ENCODE measurements around the gene CBLB.
A peak's percentile ranks its signal among the peaks of the same experiment; 100 is the strongest.

Gene CBLB

GRCh38 chr3:105865867-105866350 is 2.9 kb downstream of the CBLB start:
- Histone ChIP-seq H3K27me3 (replicated peaks in 2 of 5; ENCODE audit: control insufficient read depth in 4 of 5, insufficient read depth in 5 of 5, low read length in 4 of 5) (no peaks in the 10 kb centered on the region), H3K4me3 (ENCODE audit: control insufficient read depth in 1 of 7, extremely low read depth in 1 of 7, insufficient read depth in 4 of 7, low read depth in 2 of 7, low read length in 6 of 7) (peak overlapping the region in 2 of 7 experiments; percentile 1 to 96), H3K36me3 (ENCODE audit: control insufficient read depth in 4 of 4, insufficient read depth in 4 of 4, low read length in 3 of 4) (peaks cover 2 to 14% (median 8%) of the 10 kb centered on the region in 4 experiments), H3K4me1 (ENCODE audit: control extremely low read depth in 1 of 4, control insufficient read depth in 4 of 4, insufficient read depth in 4 of 4, low read length in 3 of 4) (peaks cover 15 to 48% (median 38%) of the 10 kb centered on the region in 4 experiments), H3K27ac (ENCODE audit: insufficient read depth in 1 of 2, low read depth in 1 of 2, low read length in 2 of 2, poor library complexity in 1 of 2, severe bottlenecking in 2 of 2) (no peak overlapping the region), H3K9me3 (ENCODE audit: control extremely low read depth in 1 of 5, control insufficient read depth in 4 of 5, insufficient read depth in 2 of 5, low read depth in 1 of 5, low read length in 4 of 5) (no peaks in the 10 kb centered on the region)
- no peak for DNase-seq
- ChIA-PET CTCF (no interaction called here), POLR2A (no interaction called here)
- WGBS (ENCODE audit: insufficient coverage): 100% methylated on average over 1 of the region's 1 CpG

DNA sequence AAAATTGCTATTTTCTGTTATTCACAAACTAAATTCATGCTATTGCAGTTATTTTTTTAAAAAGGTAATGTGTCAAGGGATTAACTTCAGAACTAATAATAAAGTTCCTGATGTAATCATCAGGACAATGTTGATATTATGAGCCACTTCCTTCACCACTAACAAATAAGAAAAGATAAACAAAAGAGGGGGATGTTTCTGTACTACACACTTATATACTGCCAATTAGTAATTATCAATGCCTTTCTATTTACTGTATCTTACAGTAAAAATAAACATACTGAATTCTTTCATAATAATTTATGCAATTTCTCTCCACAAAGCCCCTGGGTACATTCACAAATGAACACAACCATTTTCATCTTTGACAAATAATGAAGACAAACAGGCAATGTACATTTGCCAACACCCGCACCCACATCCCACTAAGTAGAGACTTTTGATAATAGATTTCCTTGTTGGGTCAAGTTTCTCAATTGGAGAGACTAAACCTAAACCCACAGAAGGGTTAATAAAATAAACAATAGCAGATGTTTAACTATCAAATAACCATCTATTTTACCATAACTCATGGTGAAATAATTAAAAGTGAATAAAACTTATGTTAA is 3.7 kb downstream of the CBLB start:
- Histone ChIP-seq H3K4me1 (ENCODE audit: control extremely low read depth in 1 of 4, control insufficient read depth in 4 of 4, insufficient read depth in 4 of 4, low read length in 3 of 4) (peaks cover 15 to 40% (median 33%) of the 10 kb centered on the region in 4 experiments), H3K9me3 (ENCODE audit: control extremely low read depth in 1 of 5, control insufficient read depth in 4 of 5, insufficient read depth in 2 of 5, low read depth in 1 of 5, low read length in 4 of 5) (no peaks in the 10 kb centered on the region), H3K4me3 (ENCODE audit: control insufficient read depth in 1 of 7, extremely low read depth in 1 of 7, insufficient read depth in 4 of 7, low read depth in 2 of 7, low read length in 6 of 7) (no peak overlapping the region), H3K27me3 (replicated peaks in 2 of 5; ENCODE audit: control insufficient read depth in 4 of 5, insufficient read depth in 5 of 5, low read length in 4 of 5) (no peaks in the 10 kb centered on the region), H3K27ac (ENCODE audit: insufficient read depth in 1 of 2, low read depth in 1 of 2, low read length in 2 of 2, poor library complexity in 1 of 2, severe bottlenecking in 2 of 2) (no peak overlapping the region), H3K36me3 (ENCODE audit: control insufficient read depth in 4 of 4, insufficient read depth in 4 of 4, low read length in 3 of 4) (peaks cover 6 to 17% (median 11%) of the 10 kb centered on the region in 4 experiments)
- POLR2A ChIA-PET: no interaction called here
- WGBS (ENCODE audit: insufficient coverage): no CpG with 5 or more reads among the region's 1 CpG
- CTCF ChIA-PET: interaction anchor here (0.6 kb wide), 1 partner anchor 8 kb away, joined by 3 read pairs; no protein-coding TSS in a partner anchor
- no peak for DNase-seq

DNA sequence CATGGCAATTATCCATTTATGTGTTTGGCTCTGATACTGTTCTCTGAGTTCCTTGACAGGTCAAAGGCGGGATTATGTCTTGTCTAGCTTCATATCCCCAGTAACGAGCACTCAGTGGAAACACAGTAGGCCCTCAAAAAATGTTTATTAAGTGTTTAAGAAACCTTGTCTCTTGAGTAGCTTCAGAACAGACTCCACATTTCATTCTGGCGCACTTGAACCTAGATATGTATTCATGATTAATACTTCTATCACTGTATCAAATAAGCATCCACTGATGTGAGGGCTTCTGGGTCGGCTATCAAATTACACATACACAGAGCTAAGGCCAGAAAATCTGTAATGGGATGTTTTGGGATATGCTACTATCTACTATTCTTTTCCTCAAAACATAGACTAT is 4.6 kb downstream of the CBLB start:
- no peak for DNase-seq
- POLR2A ChIA-PET: no interaction called here
- WGBS (ENCODE audit: insufficient coverage): 100% methylated on average over 1 of the region's 4 CpGs

GRCh38 chr3:105863608-105864007 is 5.2 kb downstream of the CBLB start:
- POLR2A ChIA-PET: no interaction called here
- Histone ChIP-seq H3K4me1 (ENCODE audit: control extremely low read depth in 1 of 4, control insufficient read depth in 4 of 4, insufficient read depth in 4 of 4, low read length in 3 of 4) (peaks cover 7 to 32% (median 26%) of the 10 kb centered on the region in 4 experiments), H3K4me3 (ENCODE audit: control insufficient read depth in 1 of 7, extremely low read depth in 1 of 7, insufficient read depth in 4 of 7, low read depth in 2 of 7, low read length in 6 of 7) (no peak overlapping the region), H3K36me3 (ENCODE audit: control insufficient read depth in 4 of 4, insufficient read depth in 4 of 4, low read length in 3 of 4) (peaks cover 13 to 22% (median 16%) of the 10 kb centered on the region in 4 experiments), H3K27me3 (replicated peaks in 2 of 5; ENCODE audit: control insufficient read depth in 4 of 5, insufficient read depth in 5 of 5, low read length in 4 of 5) (no peaks in the 10 kb centered on the region), H3K27ac (ENCODE audit: insufficient read depth in 1 of 2, low read depth in 1 of 2, low read length in 2 of 2, poor library complexity in 1 of 2, severe bottlenecking in 2 of 2) (no peak overlapping the region), H3K9me3 (ENCODE audit: control extremely low read depth in 1 of 5, control insufficient read depth in 4 of 5, insufficient read depth in 2 of 5, low read depth in 1 of 5, low read length in 4 of 5) (no peaks in the 10 kb centered on the region)
- WGBS (ENCODE audit: insufficient coverage): no CpG with 5 or more reads among the region's 1 CpG
- CTCF ChIA-PET: no interaction called here
- no peak for DNase-seq

More for the DNA sequence above, 4.6 kb downstream of the CBLB start:
- Histone ChIP-seq H3K27ac (ENCODE audit: insufficient read depth in 1 of 2, low read depth in 1 of 2, low read length in 2 of 2, poor library complexity in 1 of 2, severe bottlenecking in 2 of 2) (no peak overlapping the region), H3K9me3 (ENCODE audit: control extremely low read depth in 1 of 5, control insufficient read depth in 4 of 5, insufficient read depth in 2 of 5, low read depth in 1 of 5, low read length in 4 of 5) (no peaks in the 10 kb centered on the region), H3K4me3 (ENCODE audit: control insufficient read depth in 1 of 7, extremely low read depth in 1 of 7, insufficient read depth in 4 of 7, low read depth in 2 of 7, low read length in 6 of 7) (no peak overlapping the region), H3K27me3 (replicated peaks in 2 of 5; ENCODE audit: control insufficient read depth in 4 of 5, insufficient read depth in 5 of 5, low read length in 4 of 5) (no peaks in the 10 kb centered on the region), H3K36me3 (ENCODE audit: control insufficient read depth in 4 of 4, insufficient read depth in 4 of 4, low read length in 3 of 4) (peaks cover 9 to 19% (median 15%) of the 10 kb centered on the region in 4 experiments), H3K4me1 (ENCODE audit: control extremely low read depth in 1 of 4, control insufficient read depth in 4 of 4, insufficient read depth in 4 of 4, low read length in 3 of 4) (peaks cover 7 to 32% (median 26%) of the 10 kb centered on the region in 4 experiments)
- CTCF ChIA-PET: no interaction called here

- peaks cover 4 to 22% (median 21%) of the 10 kb centered on the region in 4 experiments for H3K4me1 ChIP-seq (ENCODE audit: control extremely low read depth in 1 of 4, control insufficient read depth in 4 of 4, insufficient read depth in 4 of 4, low read length in 3 of 4)
Observed at GRCh38 chr3:105862217-105862616, 6.6 kb downstream of the CBLB start.

GRCh38 chr3:105860641-105861040 is 8.2 kb downstream of the CBLB start:
- Histone ChIP-seq H3K9me3 (ENCODE audit: control extremely low read depth in 1 of 5, control insufficient read depth in 4 of 5, insufficient read depth in 2 of 5, low read depth in 1 of 5, low read length in 4 of 5) (no peaks in the 10 kb centered on the region), H3K27me3 (replicated peaks in 2 of 5; ENCODE audit: control insufficient read depth in 4 of 5, insufficient read depth in 5 of 5, low read length in 4 of 5) (no peaks in the 10 kb centered on the region), H3K4me1 (ENCODE audit: control extremely low read depth in 1 of 4, control insufficient read depth in 4 of 4, insufficient read depth in 4 of 4, low read length in 3 of 4) (peaks cover 0 to 10% (median 6%) of the 10 kb centered on the region in 4 experiments), H3K27ac (ENCODE audit: insufficient read depth in 1 of 2, low read depth in 1 of 2, low read length in 2 of 2, poor library complexity in 1 of 2, severe bottlenecking in 2 of 2) (no peak overlapping the region), H3K4me3 (ENCODE audit: control insufficient read depth in 1 of 7, extremely low read depth in 1 of 7, insufficient read depth in 4 of 7, low read depth in 2 of 7, low read length in 6 of 7) (no peak overlapping the region), H3K36me3 (ENCODE audit: control insufficient read depth in 4 of 4, insufficient read depth in 4 of 4, low read length in 3 of 4) (peaks cover 13 to 23% (median 19%) of the 10 kb centered on the region in 4 experiments)
- whole genome bisulfite sequencing (ENCODE audit: insufficient coverage): no CpG with 5 or more reads among the region's 1 CpG
- ChIA-PET CTCF (interaction anchor here (1.2 kb wide), 1 partner anchor 11 kb away, joined by 3 read pairs; no protein-coding TSS in a partner anchor), POLR2A (no interaction called here)
- no peak for DNase-seq

More at GRCh38 chr3:105862217-105862616, 6.6 kb downstream of the CBLB start:
- 16% methylated on average over 2 of the region's 3 CpGs for WGBS (ENCODE audit: insufficient coverage)
- Histone ChIP-seq H3K27ac (ENCODE audit: insufficient read depth in 1 of 2, low read depth in 1 of 2, low read length in 2 of 2, poor library complexity in 1 of 2, severe bottlenecking in 2 of 2) (no peak overlapping the region), H3K36me3 (ENCODE audit: control insufficient read depth in 4 of 4, insufficient read depth in 4 of 4, low read length in 3 of 4) (peaks cover 13 to 25% (median 22%) of the 10 kb centered on the region in 4 experiments), H3K9me3 (ENCODE audit: control extremely low read depth in 1 of 5, control insufficient read depth in 4 of 5, insufficient read depth in 2 of 5, low read depth in 1 of 5, low read length in 4 of 5) (no peaks in the 10 kb centered on the region), H3K27me3 (replicated peaks in 2 of 5; ENCODE audit: control insufficient read depth in 4 of 5, insufficient read depth in 5 of 5, low read length in 4 of 5) (no peaks in the 10 kb centered on the region), H3K4me3 (ENCODE audit: control insufficient read depth in 1 of 7, extremely low read depth in 1 of 7, insufficient read depth in 4 of 7, low read depth in 2 of 7, low read length in 6 of 7) (peak overlapping the region in 1 of 7 experiments; percentile 13)
- ChIA-PET POLR2A (no interaction called here), CTCF (interaction anchor here (0.6 to 1.2 kb wide), 2 partner anchors 10 to 101 kb away, joined by 3 read pairs; no protein-coding TSS in a partner anchor)
- peak; percentile 53 to 86 (median 84) for DNase-seq

GRCh38 chr3:105858017-105858416 is 10.8 kb downstream of the CBLB start:
- 91% methylated on average over 3 of the region's 3 CpGs for WGBS (ENCODE audit: insufficient coverage)
- Histone ChIP-seq H3K4me1 (ENCODE audit: control extremely low read depth in 1 of 4, control insufficient read depth in 4 of 4, insufficient read depth in 4 of 4, low read length in 3 of 4) (peaks cover 0 to 10% (median 5%) of the 10 kb centered on the region in 4 experiments), H3K27ac (ENCODE audit: insufficient read depth in 1 of 2, low read depth in 1 of 2, low read length in 2 of 2, poor library complexity in 1 of 2, severe bottlenecking in 2 of 2) (no peak overlapping the region), H3K4me3 (ENCODE audit: control insufficient read depth in 1 of 7, extremely low read depth in 1 of 7, insufficient read depth in 4 of 7, low read depth in 2 of 7, low read length in 6 of 7) (no peak overlapping the region), H3K9me3 (ENCODE audit: control extremely low read depth in 1 of 5, control insufficient read depth in 4 of 5, insufficient read depth in 2 of 5, low read depth in 1 of 5, low read length in 4 of 5) (no peaks in the 10 kb centered on the region), H3K36me3 (ENCODE audit: control insufficient read depth in 4 of 4, insufficient read depth in 4 of 4, low read length in 3 of 4) (peaks cover 16 to 32% (median 27%) of the 10 kb centered on the region in 4 experiments), H3K27me3 (replicated peaks in 2 of 5; ENCODE audit: control insufficient read depth in 4 of 5, insufficient read depth in 5 of 5, low read length in 4 of 5) (no peaks in the 10 kb centered on the region)
- DNase-seq: no peak
- CTCF ChIA-PET: no interaction called here
- POLR2A ChIA-PET: no interaction called here
